ENCODE measurements around the gene TRIM71.

- no peak for TF ChIP-seq ZNF596 (tag by site-specific recombination; IDR thresholded peaks at IDR 0.05)
- TF ChIP-seq ZNF677 (tag by site-specific recombination; IDR thresholded peaks at IDR 0.05): no peak
- TF ChIP-seq CTCF (tag by site-specific recombination; IDR thresholded peaks at IDR 0.05): no peak
- TF ChIP-seq ZNF169 (tag by site-specific recombination; IDR thresholded peaks at IDR 0.05): no peak
- no peak for TF ChIP-seq ZFHX2 (tag by site-specific recombination; conservative IDR thresholded peaks at IDR 0.05)
- TF ChIP-seq REST (tag by site-specific recombination; IDR thresholded peaks at IDR 0.05): no peak
- no peak for TF ChIP-seq ZNF37A (tag by site-specific recombination; IDR thresholded peaks at IDR 0.05)
- no peak for TF ChIP-seq BCL6B (tag by site-specific recombination; IDR thresholded peaks at IDR 0.05)
- TF ChIP-seq ZSCAN30 (tag by site-specific recombination; IDR thresholded peaks at IDR 0.05): no peak
- TF ChIP-seq ZNF274 (IDR thresholded peaks at IDR 0.05; ENCODE audit: low read length): no peak
- no peak for TF ChIP-seq ZNF274 (tag by site-specific recombination; IDR thresholded peaks at IDR 0.05; ENCODE audit: borderline replicate concordance)
- TF ChIP-seq YY1 (tag by site-specific recombination; IDR thresholded peaks at IDR 0.05): no peak
- TF ChIP-seq ZNF23 (tag by site-specific recombination; IDR thresholded peaks at IDR 0.05; ENCODE audit: borderline replicate concordance): no peak
- TF ChIP-seq ZNF174 (tag by site-specific recombination; IDR thresholded peaks at IDR 0.05): no peak
These were observed 32.4 kb downstream of the TRIM71 start for GRCh38 chr3:32850226-32850625.
